Colonic mucosa (tissue), 4 donors: ENCODE measurements around the gene ANKRD33B. TPM values are rescaled to one million over a fixed set of nuclear protein-coding genes. Genes with fewer than 3 reads are reported as not detected.
A peak's percentile ranks its signal among the peaks of the same experiment; 100 is the strongest.

Experiments used
- DNase-seq: peaks from one replicate; pipeline ENCODE4 v3.0.0-alpha.2; 2020
- H3K27ac ChIP-seq: fragments of 200-600 bp; one replicate; pipeline ENCODE4 v1.8.0; 2021
- H3K27me3 ChIP-seq: fragments of 200-600 bp; one replicate; pipeline ENCODE4 v1.8.0; 2021
- H3K36me3 ChIP-seq: fragments of 200-600 bp; one replicate; pipeline ENCODE4 v1.8.0; 2021
- H3K4me1 ChIP-seq: fragments of 200-600 bp; one replicate; pipeline ENCODE4 v1.8.0; 2021; ENCODE audit warnings: mild to moderate bottlenecking
- H3K4me3 ChIP-seq: fragments of 200-600 bp; one replicate; pipeline ENCODE4 v1.8.0; 2021
- H3K9ac ChIP-seq, 2 donors: one replicate each; pipeline ENCODE4 v1.7.0; 2013; ENCODE audit warnings: control low read depth in 2 of 2, low read depth in 2 of 2, low read length in 2 of 2
- H3K9me3 ChIP-seq: fragments of 200-600 bp; one replicate; pipeline ENCODE4 v1.8.0; 2021
- CTCF ChIP-seq: fragments of 200-600 bp; IDR thresholded peaks from one replicate; pipeline ENCODE4 v1.8.0; 2022; ENCODE audit warnings: antibody characterized with exemption, mild to moderate bottlenecking
- intact Hi-C: fragments of 100-400 bp; cut with DNase I; formaldehyde crosslinking; loops from one replicate; pipeline ENCODE4 v1.14.1; 2022
- total RNA-seq, 2 donors: library from RNA; stranded (reverse); fragmentation: NEBNext Ultra II Directional in 1 of 2; extraction: Animal tissue kit (Norgen Biotek cat#: 25700) in 1 of 2; gene quantifications; one replicate each; pipeline ENCODE4 v1.2.1, GENCODE V29; 2021
- donor health status: healthy.
- donor health status: DM: no; HTN: no; CAD: no.
- donor health status: DM: no; HTN: no; CAD: no.

Gene ANKRD33B
- total RNA-seq, 2 donors from 2014 or later = 0.47 to 0.66 TPM

- Histone ChIP-seq H3K27ac (no peak overlapping the region), H3K4me3 (no peak overlapping the region), H3K4me1 (no peaks in the 10 kb centered on the region), H3K9me3 (no peaks in the 10 kb centered on the region), H3K9ac (no peak overlapping the region), H3K27me3 (no peaks in the 10 kb centered on the region), H3K36me3 (no peaks in the 10 kb centered on the region)
- no peak for TF ChIP-seq CTCF
- DNase-seq = no peak
- intact Hi-C loops = loop anchor here (5.0 to 10.0 kb wide), 2 partner anchors 105 to 153 kb away; no protein-coding TSS in a partner anchor
Observed at GRCh38 chr5:10699281-10699874, 135.5 kb downstream of the ANKRD33B start.

DNA sequence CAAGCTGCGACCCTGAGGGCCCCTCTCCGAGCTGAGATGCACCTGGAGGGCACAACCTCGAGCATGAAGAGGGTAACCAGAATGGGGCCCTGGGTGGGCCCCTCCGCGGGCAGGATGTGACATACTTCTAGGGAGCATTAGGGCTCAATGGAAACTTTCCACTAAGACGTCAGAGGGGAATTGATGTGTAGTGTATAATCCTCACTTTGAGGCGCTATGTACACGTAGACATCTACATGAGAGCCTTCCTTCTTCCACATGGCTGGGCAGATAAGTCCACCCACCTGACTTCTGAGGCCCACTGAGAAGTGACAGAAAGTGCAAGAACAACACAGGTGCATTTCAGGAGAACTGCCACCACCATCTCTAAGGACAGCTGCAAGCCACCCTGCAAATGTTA is 136.1 kb downstream of the ANKRD33B start:
- no peak for TF ChIP-seq CTCF
- no peak overlapping the region for H3K9ac ChIP-seq
- intact Hi-C loops = loop anchor here (5.0 to 10.0 kb wide), 2 partner anchors 105 to 152 kb away; no protein-coding TSS in a partner anchor
- no peaks in the 10 kb centered on the region for H3K36me3 ChIP-seq
- H3K4me3 ChIP-seq = no peak overlapping the region
- no peak overlapping the region for H3K27ac ChIP-seq
- DNase-seq = no peak
- H3K4me1 ChIP-seq = no peaks in the 10 kb centered on the region
- no peaks in the 10 kb centered on the region for H3K9me3 ChIP-seq
- H3K27me3 ChIP-seq = no peaks in the 10 kb centered on the region

DNA sequence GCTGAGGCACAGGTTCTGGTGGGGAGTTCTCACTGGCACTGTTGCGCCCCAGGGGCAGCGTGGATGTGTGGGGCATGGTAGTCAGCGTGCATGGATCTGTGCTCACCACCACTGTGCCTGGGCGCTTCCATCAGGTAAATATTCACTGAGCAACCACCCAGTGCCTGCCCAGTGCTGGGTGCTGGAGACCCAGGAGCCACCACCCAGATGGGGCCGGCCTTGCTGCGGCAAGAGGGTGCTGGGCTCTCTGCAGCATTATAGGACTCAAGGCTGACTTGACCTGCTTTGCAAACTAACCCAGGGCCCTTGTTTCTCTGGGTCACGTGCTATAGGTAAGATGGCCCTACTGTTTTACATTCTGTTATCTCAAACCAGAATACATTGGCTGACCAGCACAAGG is 136.6 kb downstream of the ANKRD33B start:
- no peak for TF ChIP-seq CTCF
- H3K9me3 ChIP-seq = no peaks in the 10 kb centered on the region
- peaks cover 2% of the 10 kb centered on the region for H3K4me1 ChIP-seq
- no peak overlapping the region for H3K9ac ChIP-seq
- no peaks in the 10 kb centered on the region for H3K36me3 ChIP-seq
- no peak for DNase-seq
- intact Hi-C loops = no loop called here
- H3K27ac ChIP-seq = no peak overlapping the region
- H3K27me3 ChIP-seq = no peaks in the 10 kb centered on the region
- no peak overlapping the region for H3K4me3 ChIP-seq

DNA sequence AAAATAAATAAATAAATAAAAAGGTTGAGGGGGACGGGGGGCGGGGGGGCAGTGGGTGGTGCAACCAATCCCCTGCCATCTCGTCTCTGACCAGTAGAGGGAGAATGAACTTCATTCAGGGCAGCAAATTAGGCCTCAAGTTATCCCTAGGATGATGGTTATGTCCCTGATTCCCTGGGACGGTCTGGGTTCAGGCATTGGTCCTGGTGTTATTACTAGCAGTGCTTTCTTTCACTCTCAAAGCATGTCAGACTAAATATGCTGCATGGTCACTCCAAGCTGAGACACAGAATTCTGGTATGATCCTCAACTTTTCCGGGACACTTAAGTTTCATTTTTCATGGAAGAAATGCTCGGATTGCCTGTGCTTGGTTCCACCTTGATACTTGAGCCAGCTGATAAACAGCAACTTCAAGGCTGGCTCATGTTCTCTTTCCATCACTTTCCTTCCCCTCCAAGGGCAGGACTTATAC is 137.7 kb downstream of the ANKRD33B start:
- Histone ChIP-seq H3K27ac (no peak overlapping the region), H3K9ac (no peak overlapping the region), H3K4me3 (no peak overlapping the region), H3K4me1 (peaks cover 2% of the 10 kb centered on the region), H3K27me3 (no peaks in the 10 kb centered on the region), H3K36me3 (no peaks in the 10 kb centered on the region), H3K9me3 (no peaks in the 10 kb centered on the region)
- peak; percentile 55 for DNase-seq
- intact Hi-C loops = no loop called here
- TF ChIP-seq CTCF = peak; percentile 68

GRCh38 chr5:10702040-10702629 is 138.3 kb downstream of the ANKRD33B start:
- intact Hi-C loops = no loop called here
- Histone ChIP-seq H3K9me3 (no peaks in the 10 kb centered on the region), H3K36me3 (no peaks in the 10 kb centered on the region), H3K27ac (no peak overlapping the region), H3K4me1 (peaks cover 2% of the 10 kb centered on the region), H3K9ac (no peak overlapping the region), H3K27me3 (no peaks in the 10 kb centered on the region), H3K4me3 (no peak overlapping the region)
- DNase-seq = no peak
- TF ChIP-seq CTCF = no peak
